Liver (tissue), 3 donors: ENCODE measurements around the gene DDX25.

Experiments
- EGR1 ChIP-seq, 2 donors: IDR thresholded peaks; 2 replicates each; pipeline ENCODE4 v1.6.1; 2016 to 2018; ENCODE audit warnings: antibody characterized with exemption in 2 of 2, low read depth in 2 of 2
- FOXA1 ChIP-seq: IDR thresholded peaks from 2 replicates; pipeline ENCODE4 v1.6.1; 2016; ENCODE audit warnings: antibody characterized with exemption
- GABPA ChIP-seq, 2 donors: IDR thresholded peaks in 1 of 2; conservative IDR thresholded peaks in 1 of 2; 2 replicates each; pipeline ENCODE4 v1.6.1; 2016; ENCODE audit warnings: antibody characterized with exemption in 2 of 2, mild to moderate bottlenecking in 1 of 2, moderate library complexity in 1 of 2
- MAX ChIP-seq: IDR thresholded peaks from 2 replicates; pipeline ENCODE4 v1.6.1; 2016; ENCODE audit warnings: antibody characterized with exemption
- RXRA ChIP-seq, 2 donors: IDR thresholded peaks; 2 replicates each; pipeline ENCODE4 v1.6.1; 2017 to 2018; ENCODE audit warnings: antibody characterized with exemption in 2 of 2, mild to moderate bottlenecking in 1 of 2
- YY1 ChIP-seq: IDR thresholded peaks from 2 replicates; pipeline ENCODE4 v1.6.1; 2016; ENCODE audit warnings: antibody characterized with exemption, mild to moderate bottlenecking
- TF ChIP-seq, protein P1 (sequence below): fragments of 150-350 bp; IDR thresholded peaks from 2 replicates; pipeline ENCODE4 v1.5.1; 2017; ENCODE audit warnings: improper control_type of control experiment, low read depth, low read length; ENCODE audit not compliant: missing input control
- TF ChIP-seq, protein P2 (sequence below): IDR thresholded peaks from 2 replicates; pipeline ENCODE4 v1.6.1; 2016; ENCODE audit warnings: antibody characterized with exemption
- TF ChIP-seq, protein P3 (sequence below): IDR thresholded peaks from 2 replicates; pipeline ENCODE4 v1.6.1; 2016; ENCODE audit warnings: antibody characterized with exemption
- TF ChIP-seq, protein P4 (sequence below): IDR thresholded peaks from 2 replicates; pipeline ENCODE4 v1.6.1; 2016; ENCODE audit warnings: antibody characterized with exemption, mild to moderate bottlenecking
- donor health status: healthy.
- donor health status: healthy.

DNA sequence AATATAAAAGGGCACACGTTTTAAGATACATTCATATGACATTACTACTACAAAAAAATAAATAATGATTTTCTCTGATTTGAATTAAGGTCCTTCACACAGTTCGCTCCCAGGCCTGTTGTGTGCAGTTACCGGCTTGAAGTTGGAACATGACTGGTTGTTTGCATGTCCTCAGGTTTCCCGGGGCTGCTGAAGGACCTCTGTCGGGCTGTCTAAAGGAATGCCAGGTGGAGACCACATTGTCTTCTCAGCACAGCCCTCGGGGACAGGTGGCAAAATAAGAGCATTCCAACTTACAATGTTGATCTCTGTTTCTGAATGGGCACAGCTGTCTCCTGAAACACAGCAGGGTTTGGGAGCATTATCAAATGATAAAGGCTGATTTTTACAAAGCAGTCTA is 56.5 kb downstream of the DDX25 start:
- TF ChIP-seq, protein P1, sequence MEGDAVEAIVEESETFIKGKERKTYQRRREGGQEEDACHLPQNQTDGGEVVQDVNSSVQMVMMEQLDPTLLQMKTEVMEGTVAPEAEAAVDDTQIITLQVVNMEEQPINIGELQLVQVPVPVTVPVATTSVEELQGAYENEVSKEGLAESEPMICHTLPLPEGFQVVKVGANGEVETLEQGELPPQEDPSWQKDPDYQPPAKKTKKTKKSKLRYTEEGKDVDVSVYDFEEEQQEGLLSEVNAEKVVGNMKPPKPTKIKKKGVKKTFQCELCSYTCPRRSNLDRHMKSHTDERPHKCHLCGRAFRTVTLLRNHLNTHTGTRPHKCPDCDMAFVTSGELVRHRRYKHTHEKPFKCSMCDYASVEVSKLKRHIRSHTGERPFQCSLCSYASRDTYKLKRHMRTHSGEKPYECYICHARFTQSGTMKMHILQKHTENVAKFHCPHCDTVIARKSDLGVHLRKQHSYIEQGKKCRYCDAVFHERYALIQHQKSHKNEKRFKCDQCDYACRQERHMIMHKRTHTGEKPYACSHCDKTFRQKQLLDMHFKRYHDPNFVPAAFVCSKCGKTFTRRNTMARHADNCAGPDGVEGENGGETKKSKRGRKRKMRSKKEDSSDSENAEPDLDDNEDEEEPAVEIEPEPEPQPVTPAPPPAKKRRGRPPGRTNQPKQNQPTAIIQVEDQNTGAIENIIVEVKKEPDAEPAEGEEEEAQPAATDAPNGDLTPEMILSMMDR, result no peak
- TF ChIP-seq FOXA1, result no peak
- TF ChIP-seq, protein P2, sequence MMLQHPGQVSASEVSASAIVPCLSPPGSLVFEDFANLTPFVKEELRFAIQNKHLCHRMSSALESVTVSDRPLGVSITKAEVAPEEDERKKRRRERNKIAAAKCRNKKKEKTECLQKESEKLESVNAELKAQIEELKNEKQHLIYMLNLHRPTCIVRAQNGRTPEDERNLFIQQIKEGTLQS, result no peak
- TF ChIP-seq MAX, result no peak
- no peak for TF ChIP-seq YY1
- TF ChIP-seq, protein P3, sequence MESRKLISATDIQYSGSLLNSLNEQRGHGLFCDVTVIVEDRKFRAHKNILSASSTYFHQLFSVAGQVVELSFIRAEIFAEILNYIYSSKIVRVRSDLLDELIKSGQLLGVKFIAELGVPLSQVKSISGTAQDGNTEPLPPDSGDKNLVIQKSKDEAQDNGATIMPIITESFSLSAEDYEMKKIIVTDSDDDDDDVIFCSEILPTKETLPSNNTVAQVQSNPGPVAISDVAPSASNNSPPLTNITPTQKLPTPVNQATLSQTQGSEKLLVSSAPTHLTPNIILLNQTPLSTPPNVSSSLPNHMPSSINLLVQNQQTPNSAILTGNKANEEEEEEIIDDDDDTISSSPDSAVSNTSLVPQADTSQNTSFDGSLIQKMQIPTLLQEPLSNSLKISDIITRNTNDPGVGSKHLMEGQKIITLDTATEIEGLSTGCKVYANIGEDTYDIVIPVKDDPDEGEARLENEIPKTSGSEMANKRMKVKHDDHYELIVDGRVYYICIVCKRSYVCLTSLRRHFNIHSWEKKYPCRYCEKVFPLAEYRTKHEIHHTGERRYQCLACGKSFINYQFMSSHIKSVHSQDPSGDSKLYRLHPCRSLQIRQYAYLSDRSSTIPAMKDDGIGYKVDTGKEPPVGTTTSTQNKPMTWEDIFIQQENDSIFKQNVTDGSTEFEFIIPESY, result no peak
- TF ChIP-seq EGR1 (IDR thresholded peaks at IDR 0.05; ENCODE audit: low read depth in 2 of 2), result no peak
- no peak for TF ChIP-seq RXRA (IDR thresholded peaks at IDR 0.05)
- TF ChIP-seq, protein P4, sequence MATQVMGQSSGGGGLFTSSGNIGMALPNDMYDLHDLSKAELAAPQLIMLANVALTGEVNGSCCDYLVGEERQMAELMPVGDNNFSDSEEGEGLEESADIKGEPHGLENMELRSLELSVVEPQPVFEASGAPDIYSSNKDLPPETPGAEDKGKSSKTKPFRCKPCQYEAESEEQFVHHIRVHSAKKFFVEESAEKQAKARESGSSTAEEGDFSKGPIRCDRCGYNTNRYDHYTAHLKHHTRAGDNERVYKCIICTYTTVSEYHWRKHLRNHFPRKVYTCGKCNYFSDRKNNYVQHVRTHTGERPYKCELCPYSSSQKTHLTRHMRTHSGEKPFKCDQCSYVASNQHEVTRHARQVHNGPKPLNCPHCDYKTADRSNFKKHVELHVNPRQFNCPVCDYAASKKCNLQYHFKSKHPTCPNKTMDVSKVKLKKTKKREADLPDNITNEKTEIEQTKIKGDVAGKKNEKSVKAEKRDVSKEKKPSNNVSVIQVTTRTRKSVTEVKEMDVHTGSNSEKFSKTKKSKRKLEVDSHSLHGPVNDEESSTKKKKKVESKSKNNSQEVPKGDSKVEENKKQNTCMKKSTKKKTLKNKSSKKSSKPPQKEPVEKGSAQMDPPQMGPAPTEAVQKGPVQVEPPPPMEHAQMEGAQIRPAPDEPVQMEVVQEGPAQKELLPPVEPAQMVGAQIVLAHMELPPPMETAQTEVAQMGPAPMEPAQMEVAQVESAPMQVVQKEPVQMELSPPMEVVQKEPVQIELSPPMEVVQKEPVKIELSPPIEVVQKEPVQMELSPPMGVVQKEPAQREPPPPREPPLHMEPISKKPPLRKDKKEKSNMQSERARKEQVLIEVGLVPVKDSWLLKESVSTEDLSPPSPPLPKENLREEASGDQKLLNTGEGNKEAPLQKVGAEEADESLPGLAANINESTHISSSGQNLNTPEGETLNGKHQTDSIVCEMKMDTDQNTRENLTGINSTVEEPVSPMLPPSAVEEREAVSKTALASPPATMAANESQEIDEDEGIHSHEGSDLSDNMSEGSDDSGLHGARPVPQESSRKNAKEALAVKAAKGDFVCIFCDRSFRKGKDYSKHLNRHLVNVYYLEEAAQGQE, result no peak
- TF ChIP-seq GABPA (IDR thresholded peaks at IDR 0.05 in 1 of 2, conservative IDR thresholded peaks at IDR 0.05 in 1 of 2), result no peak
